DND-41 (cell line): ENCODE results near the gene TBCB.

Experiments used
- ATAC-seq: fragments of 200-7000 bp; cut with Tn5 transposase; 3 replicates; pipeline ENCODE4 v1.9.1; 2021; ENCODE audit warnings: low read depth; ENCODE audit not compliant: insufficient read depth
- DNase-seq: peaks from one replicate; pipeline ENCODE4 v3.0.0-alpha.2; 2020
- H2AFZ ChIP-seq: 2 replicates; pipeline ENCODE4 v1.6.0; 2012; ENCODE audit warnings: low read depth, low read length
- H3K27ac ChIP-seq: 2 replicates; pipeline ENCODE4 v1.5.1; 2012; ENCODE audit warnings: low read length, inconsistent platforms
- H3K27me3 ChIP-seq: fragments of 200-600 bp; sonication (generic); 2 replicates; pipeline ENCODE4 v1.6.0; 2012; ENCODE audit warnings: low read length, mild to moderate bottlenecking, inconsistent platforms; ENCODE audit not compliant: insufficient read depth, poor library complexity
- H3K36me3 ChIP-seq: 2 replicates; pipeline ENCODE4 v1.5.1; 2012; ENCODE audit warnings: low read length, inconsistent platforms; ENCODE audit not compliant: insufficient read depth
- H3K4me1 ChIP-seq: 2 replicates; pipeline ENCODE4 v1.5.1; 2012; ENCODE audit warnings: mild to moderate bottlenecking, low read length; ENCODE audit not compliant: insufficient read depth
- H3K4me2 ChIP-seq: 2 replicates; pipeline ENCODE4 v1.6.0; 2012; ENCODE audit warnings: mild to moderate bottlenecking, moderate library complexity, low read length, inconsistent platforms; ENCODE audit not compliant: insufficient read depth
- H3K4me3 ChIP-seq, 2 experiments: fragments of 200-600 bp in 1 of 2; shearing (Covaris generic) in 1 of 2; 2 replicates each; pipeline ENCODE4 v1.5.1; 2012 to 2016; ENCODE audit warnings: inconsistent platforms in 2 of 2, low read length in 2 of 2, mild to moderate bottlenecking in 2 of 2, low read depth in 1 of 2, moderate library complexity in 1 of 2
- H3K79me2 ChIP-seq: 2 replicates; pipeline ENCODE4 v1.6.0; 2012; ENCODE audit warnings: low read length, inconsistent platforms; ENCODE audit not compliant: insufficient read depth
- H3K9ac ChIP-seq: 2 replicates; pipeline ENCODE4 v1.6.0; 2012; ENCODE audit warnings: low read depth, mild to moderate bottlenecking, inconsistent platforms, low read length, moderate library complexity
- H3K9me3 ChIP-seq: 2 replicates; pipeline ENCODE4 v1.5.1; 2012; ENCODE audit warnings: low read length, moderate library complexity, mild to moderate bottlenecking, inconsistent platforms; ENCODE audit not compliant: insufficient read depth, severe bottlenecking
- H4K20me1 ChIP-seq: 2 replicates; pipeline ENCODE4 v1.6.0; 2012; ENCODE audit warnings: low read length; ENCODE audit not compliant: insufficient read depth
- CTCF ChIP-seq: IDR thresholded peaks from 2 replicates; pipeline ENCODE4 v1.5.1; 2012; ENCODE audit warnings: borderline replicate concordance, low read length, moderate library complexity, mild to moderate bottlenecking; ENCODE audit not compliant: poor library complexity, severe bottlenecking; ENCODE audit errors: extremely low read depth
- EZH2 ChIP-seq: IDR thresholded peaks from 3 replicates; pipeline ENCODE4 v1.6.1; 2012; ENCODE audit warnings: borderline replicate concordance, low read depth, mild to moderate bottlenecking, moderate library complexity, low read length, inconsistent platforms; ENCODE audit not compliant: severe bottlenecking

The TBCB gene

GRCh38 chr19:36100476-36100875, 14.8 kb upstream of the TBCB start:
- H3K27ac ChIP-seq: no peak overlapping the region
- H2AFZ ChIP-seq: no peak overlapping the region
- peaks cover 31% of the 10 kb centered on the region for H4K20me1 ChIP-seq
- no peak for TF ChIP-seq EZH2
- no peaks in the 10 kb centered on the region for H3K27me3 ChIP-seq
- H3K79me2 ChIP-seq: no peaks in the 10 kb centered on the region
- H3K9ac ChIP-seq: no peak overlapping the region
- H3K4me1 ChIP-seq: no peaks in the 10 kb centered on the region
- H3K36me3 ChIP-seq: peaks cover 95% of the 10 kb centered on the region
- no peak for DNase-seq
- no peak overlapping the region for H3K4me2 ChIP-seq
- H3K9me3 ChIP-seq: no peaks in the 10 kb centered on the region
- no peak for ATAC-seq
- H3K4me3 ChIP-seq: no peak overlapping the region

- no peak for ATAC-seq
- no peak for DNase-seq
- Histone ChIP-seq H3K79me2 (no peaks in the 10 kb centered on the region), H3K36me3 (peaks cover 96% of the 10 kb centered on the region), H3K9ac (no peak overlapping the region), H3K27me3 (no peaks in the 10 kb centered on the region), H3K4me1 (no peaks in the 10 kb centered on the region), H3K4me3 (no peak overlapping the region), H2AFZ (no peak overlapping the region), H3K27ac (no peak overlapping the region), H4K20me1 (peaks cover 31% of the 10 kb centered on the region), H3K9me3 (no peaks in the 10 kb centered on the region), H3K4me2 (no peak overlapping the region)
- no peak for TF ChIP-seq CTCF
- no peak for TF ChIP-seq EZH2
These were observed 13.5 kb upstream of the TBCB start for GRCh38 chr19:36101550-36102327.

- Histone ChIP-seq H3K27me3 (no peaks in the 10 kb centered on the region), H2AFZ (no peak overlapping the region), H3K4me3 (no peak overlapping the region), H3K9ac (no peak overlapping the region), H3K9me3 (no peaks in the 10 kb centered on the region), H4K20me1 (peaks cover 33% of the 10 kb centered on the region), H3K27ac (no peak overlapping the region), H3K36me3 (peaks cover 90% of the 10 kb centered on the region), H3K4me2 (no peak overlapping the region), H3K4me1 (no peaks in the 10 kb centered on the region), H3K79me2 (no peaks in the 10 kb centered on the region)
- DNase-seq (no peak), ATAC-seq (no peak)
- TF ChIP-seq EZH2: no peak
These were observed 12.1 kb upstream of the TBCB start for GRCh38 chr19:36103040-36103626.

GRCh38 chr19:36103842-36104552, 11.3 kb upstream of the TBCB start:
- H3K4me3 ChIP-seq: no peak overlapping the region
- no peak overlapping the region for H3K27ac ChIP-seq
- H3K79me2 ChIP-seq: no peaks in the 10 kb centered on the region
- no peaks in the 10 kb centered on the region for H3K27me3 ChIP-seq
- no peak for DNase-seq
- no peaks in the 10 kb centered on the region for H3K4me1 ChIP-seq
- H4K20me1 ChIP-seq: peaks cover 34% of the 10 kb centered on the region
- H3K36me3 ChIP-seq: peaks cover 83% of the 10 kb centered on the region
- no peak overlapping the region for H3K4me2 ChIP-seq
- H2AFZ ChIP-seq: no peak overlapping the region
- no peak overlapping the region for H3K9ac ChIP-seq
- no peak for ATAC-seq
- TF ChIP-seq EZH2 (no peak), CTCF (no peak)
- no peaks in the 10 kb centered on the region for H3K9me3 ChIP-seq
